ENCODE results near the gene EVI5.

The EVI5 gene

GRCh38 chr1:92483610-92484471 lies 301.1 kb downstream of the EVI5 start:
- peak; percentile 80 for DNase-seq
- ATAC-seq: peak; percentile 14

DNA sequence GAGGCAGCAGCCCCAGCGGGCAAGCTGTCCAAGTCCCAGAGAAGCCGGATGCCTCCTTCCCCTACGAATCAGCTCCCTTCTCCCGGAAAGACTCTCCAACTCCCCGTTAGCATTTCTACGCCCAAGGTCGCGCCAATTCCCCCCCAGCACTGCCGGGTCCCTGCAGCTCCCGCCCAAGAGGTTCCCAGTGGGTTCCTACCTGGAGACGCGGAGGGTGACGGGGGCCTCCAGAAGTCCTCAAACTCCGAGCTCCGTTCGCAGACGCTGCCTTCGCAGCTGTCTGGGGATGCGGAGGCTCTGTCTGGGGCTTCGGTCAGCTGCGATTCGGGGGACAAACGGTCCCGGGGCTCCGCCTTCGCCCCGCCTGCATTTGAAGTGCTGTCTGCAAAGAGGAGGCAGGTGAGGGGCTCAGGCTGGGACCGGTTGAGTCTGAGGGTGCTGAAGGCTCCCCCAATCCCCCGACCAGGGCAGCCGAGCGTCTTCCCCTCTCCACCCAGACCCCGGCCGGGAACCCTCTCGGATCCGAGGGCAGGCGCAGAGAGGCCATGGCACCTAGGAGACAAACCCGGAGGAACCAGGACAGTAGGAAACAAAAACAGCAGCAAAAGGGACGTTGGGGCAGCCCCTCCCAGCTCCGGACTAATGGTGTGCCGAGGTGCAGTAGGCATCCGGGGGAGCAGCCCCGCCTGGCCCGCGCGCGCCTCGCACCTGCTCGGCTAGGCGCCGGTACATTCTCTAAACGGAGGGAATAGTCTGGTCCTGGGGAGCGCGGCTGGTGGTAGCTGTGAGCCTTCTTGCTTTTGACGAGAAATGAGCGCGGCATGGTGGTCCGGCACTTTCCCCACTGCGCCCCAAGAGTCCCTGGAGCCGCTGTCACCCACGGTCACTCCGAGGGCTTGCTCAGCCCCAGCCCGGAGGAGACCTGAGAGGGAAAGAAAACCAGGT lies 302.0 kb downstream of the EVI5 start:
- DNase-seq (peak; percentile 46), ATAC-seq (no peak)

GRCh38 chr1:92481971-92482664 lies 302.8 kb downstream of the EVI5 start:
- no peak for DNase-seq

DNA sequence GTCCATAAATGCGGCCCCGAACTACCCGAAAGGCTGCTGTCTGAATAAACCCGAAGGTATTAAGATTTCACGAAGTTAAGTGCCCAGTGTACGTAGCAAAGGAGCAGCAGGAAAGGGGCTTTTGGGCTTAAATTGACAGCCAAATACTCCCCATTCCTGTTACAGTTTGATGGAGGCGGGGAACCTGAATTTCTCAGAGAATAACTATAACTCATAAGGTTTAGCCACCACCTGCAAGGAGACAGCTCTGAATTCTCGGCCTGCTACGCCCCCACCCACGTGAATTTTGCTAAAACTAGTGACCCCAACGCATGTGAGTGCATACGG lies 303.3 kb downstream of the EVI5 start:
- no peak for ATAC-seq
- DNase-seq: no peak

More at GRCh38 chr1:92481971-92482664, 302.8 kb downstream of the EVI5 start:
- no peak for ATAC-seq

GRCh38 chr1:92480813-92481598 lies 303.9 kb downstream of the EVI5 start:
- ATAC-seq: no peak

GRCh38 chr1:92480200-92480812 lies 304.6 kb downstream of the EVI5 start:
- ATAC-seq: no peak
- no peak for DNase-seq

More at GRCh38 chr1:92480813-92481598, 303.9 kb downstream of the EVI5 start:
- no peak for DNase-seq

- DNase-seq (no peak), ATAC-seq (no peak)
These were observed 305.3 kb downstream of the EVI5 start for GRCh38 chr1:92479587-92479986.

DNA sequence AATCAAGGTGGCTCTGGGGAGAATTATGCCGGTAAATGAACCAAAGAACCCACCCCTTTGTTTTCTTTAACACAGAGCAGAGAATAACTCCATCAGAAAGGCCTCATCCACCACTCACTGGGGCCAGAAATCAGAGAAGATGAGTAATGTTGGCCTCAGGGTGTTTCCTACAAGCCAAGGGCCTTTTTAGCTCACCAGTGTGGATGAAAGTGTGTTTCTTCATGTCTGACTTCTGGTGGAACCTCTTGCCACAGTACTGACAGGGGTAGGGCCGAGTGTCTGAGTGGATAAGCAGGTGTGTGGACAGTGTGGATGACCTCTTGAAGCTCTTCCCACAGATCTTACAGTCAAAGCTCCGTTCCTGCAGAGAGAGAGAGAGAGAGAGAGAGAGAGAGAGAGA lies 306.5 kb downstream of the EVI5 start:
- ATAC-seq: peak; percentile 38

DNA sequence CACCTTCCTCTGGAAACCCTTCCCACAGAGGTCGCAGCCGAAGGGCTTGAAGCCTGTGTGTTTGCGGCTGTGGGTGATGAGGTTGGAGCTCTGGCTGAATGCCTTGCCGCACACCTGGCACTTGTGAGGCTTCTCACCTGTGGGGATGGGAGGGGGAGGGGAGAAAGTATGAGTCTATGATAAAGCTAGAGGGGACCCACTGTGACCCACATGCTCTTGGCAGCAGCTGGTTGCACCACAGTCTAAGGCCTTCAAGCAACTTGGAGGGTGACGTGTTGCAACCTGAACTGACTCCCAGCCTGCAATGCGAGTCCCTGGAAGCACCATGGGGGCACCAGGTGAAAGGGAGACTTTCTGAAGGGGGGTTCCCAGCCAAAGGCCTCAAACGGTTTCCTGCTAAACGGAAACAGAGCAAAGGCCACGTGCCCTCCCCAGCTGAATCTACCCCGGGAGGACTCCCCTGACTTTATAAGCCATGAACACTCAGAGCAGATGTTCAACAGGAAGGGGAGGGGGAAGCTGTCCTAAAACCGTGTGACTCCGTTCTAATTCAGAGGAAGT lies 308.8 kb downstream of the EVI5 start:
- DNase-seq (peak; percentile 65), ATAC-seq (peak; percentile 62)

More for the DNA sequence above, 306.5 kb downstream of the EVI5 start:
- no peak for DNase-seq

DNA sequence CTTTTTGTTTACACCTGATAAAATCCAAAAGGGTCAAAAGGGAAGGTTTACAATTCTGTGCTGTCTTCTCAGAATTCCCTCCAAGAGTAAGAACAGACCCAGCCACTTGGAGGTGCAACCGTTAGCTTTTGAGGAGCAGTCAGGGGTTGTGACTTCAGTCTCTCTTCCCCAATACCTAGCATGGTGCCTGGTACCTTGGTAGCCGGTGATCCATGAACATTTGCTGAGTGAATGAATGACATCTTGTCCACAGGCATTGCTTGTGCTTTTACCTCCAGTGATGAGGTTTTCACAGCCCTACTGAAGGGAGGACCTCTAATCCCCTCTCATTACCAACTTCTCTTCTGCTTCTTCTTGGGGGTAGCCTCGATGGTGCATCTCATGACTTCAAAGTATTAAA lies 309.9 kb downstream of the EVI5 start:
- no peak for DNase-seq
- no peak for ATAC-seq

- DNase-seq (no peak), ATAC-seq (peak; percentile 56)
These were observed 311.0 kb downstream of the EVI5 start for GRCh38 chr1:92473781-92474495.

DNA sequence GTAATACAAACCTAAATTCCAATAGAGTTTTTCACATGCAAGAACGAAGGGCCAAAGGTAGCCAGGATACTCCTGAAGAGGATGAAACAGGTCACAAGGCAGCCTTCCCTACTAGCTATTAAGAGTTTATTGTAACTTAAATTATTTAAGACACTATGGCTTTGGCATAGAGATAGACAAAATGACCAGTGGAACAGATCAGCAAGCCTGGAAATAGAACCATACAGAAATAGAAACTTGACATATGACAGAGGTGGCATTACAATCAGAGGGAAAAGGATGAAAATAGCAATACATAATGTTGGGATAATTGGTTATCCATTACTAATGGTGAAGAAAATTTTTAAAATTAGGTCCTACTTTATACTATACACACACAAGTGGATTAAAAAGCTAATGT lies 314.7 kb downstream of the EVI5 start:
- DNase-seq (no peak), ATAC-seq (no peak)

DNA sequence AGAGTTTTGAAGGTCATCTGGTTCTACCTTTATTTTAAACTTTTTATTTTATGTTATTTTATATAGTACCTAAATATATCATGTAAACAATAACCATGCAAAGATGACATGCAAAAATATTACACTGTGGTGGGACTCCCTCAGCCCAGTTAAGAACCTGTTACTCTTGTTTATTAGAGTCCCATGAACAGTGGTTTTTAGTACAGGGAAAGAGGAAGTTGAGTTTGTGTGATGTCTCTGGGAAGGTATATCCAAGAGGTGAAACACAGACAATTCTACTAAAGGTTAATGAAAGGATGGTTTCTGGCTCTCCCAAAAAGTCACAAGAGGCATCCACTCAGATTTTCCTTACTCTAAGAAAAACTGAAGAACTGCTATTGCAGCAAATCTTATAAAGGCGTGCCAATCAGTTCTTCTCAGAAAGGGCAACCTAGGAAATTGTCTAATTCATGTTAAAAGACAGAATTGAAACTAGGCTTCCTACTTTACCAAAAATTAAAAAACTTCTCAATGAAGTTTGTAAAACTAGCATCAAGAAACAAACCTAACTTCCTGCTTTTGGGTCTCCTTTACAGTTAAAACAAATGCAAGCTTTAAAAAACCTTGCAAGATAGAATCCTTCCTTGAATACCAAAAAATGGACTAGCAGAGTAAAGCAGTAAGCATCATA lies 318.1 kb downstream of the EVI5 start:
- DNase-seq (no peak), ATAC-seq (no peak)

GRCh38 chr1:92465256-92465647 lies 319.7 kb downstream of the EVI5 start:
- no peak for DNase-seq
- ATAC-seq: no peak

DNA sequence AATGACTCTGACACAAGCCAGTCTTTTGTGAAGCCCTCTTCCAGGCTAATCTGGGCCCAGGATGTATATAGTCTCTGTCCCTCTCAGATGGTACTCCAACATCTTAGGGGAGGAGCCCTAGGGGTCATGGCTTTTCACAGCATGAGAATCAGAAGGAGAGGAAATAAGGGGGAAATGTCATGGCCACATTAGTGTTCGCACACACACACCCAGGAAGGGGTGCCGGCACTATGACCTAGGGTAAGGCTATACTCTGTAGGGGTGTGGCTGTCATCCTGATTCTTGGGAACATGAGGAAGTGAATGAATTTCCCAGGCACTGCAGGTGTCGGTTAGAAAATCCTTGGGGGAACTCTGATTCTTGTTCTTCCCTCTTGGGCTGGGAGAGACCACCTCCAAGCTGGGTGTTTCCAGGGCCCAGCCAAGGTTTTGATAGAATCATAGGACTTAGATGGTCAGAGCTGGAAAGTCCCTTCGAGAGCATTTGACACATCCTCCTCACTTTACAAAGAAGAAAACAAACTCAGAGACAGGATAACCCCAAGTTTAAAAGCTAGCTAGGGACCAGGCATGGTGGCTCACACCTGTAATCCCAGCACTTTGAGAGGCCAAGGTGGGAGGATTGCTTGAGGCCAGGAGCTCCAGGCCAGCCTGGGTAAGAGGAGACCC lies 320.2 kb downstream of the EVI5 start:
- ATAC-seq (peak; percentile 51), DNase-seq (no peak)

- DNase-seq (no peak), ATAC-seq (no peak)
These were observed 323.4 kb downstream of the EVI5 start for GRCh38 chr1:92461364-92462097.

- DNase-seq: no peak
- no peak for ATAC-seq
These were observed 325.0 kb downstream of the EVI5 start for GRCh38 chr1:92459871-92460320.

Data from stimulated activated naive CD8-positive, alpha-beta T cell treated with anti-CD3 and anti-CD28 coated beads, Interleukin-15, Interleukin-2, amounts not matched to agents 100 U/mL and 50 U/mL, for 24 hours (primary cell).